ENCODE results near the gene ELFN1.

DNA sequence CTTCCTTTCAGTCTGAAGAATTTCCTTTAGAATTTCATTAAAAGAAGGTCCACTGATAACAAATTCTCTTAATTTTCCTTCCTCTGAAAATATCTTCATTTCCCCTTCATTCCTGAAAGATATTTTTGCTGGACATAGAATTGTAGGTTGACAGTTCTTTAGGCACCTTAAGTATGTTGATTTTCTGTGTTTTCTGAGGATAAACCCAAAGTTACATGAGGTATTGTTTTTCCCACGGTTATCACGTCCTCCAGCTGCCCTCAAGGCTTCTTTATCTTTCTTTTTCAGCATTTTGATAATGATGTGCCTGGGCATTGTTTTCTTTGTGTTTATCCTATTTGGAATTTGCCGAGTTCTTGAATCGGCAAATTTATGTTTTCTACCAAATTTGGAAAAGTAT, 105.3 kb downstream of the ELFN1 start:
- TF ChIP-seq, protein P1, sequence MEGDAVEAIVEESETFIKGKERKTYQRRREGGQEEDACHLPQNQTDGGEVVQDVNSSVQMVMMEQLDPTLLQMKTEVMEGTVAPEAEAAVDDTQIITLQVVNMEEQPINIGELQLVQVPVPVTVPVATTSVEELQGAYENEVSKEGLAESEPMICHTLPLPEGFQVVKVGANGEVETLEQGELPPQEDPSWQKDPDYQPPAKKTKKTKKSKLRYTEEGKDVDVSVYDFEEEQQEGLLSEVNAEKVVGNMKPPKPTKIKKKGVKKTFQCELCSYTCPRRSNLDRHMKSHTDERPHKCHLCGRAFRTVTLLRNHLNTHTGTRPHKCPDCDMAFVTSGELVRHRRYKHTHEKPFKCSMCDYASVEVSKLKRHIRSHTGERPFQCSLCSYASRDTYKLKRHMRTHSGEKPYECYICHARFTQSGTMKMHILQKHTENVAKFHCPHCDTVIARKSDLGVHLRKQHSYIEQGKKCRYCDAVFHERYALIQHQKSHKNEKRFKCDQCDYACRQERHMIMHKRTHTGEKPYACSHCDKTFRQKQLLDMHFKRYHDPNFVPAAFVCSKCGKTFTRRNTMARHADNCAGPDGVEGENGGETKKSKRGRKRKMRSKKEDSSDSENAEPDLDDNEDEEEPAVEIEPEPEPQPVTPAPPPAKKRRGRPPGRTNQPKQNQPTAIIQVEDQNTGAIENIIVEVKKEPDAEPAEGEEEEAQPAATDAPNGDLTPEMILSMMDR (IDR thresholded peaks at IDR 0.05) = no peak
- TF ChIP-seq POLR2A (IDR thresholded peaks at IDR 0.05) = no peak

Data from uterus (tissue), 2 donors.